GM18519 (cell line): Measurements from ENCODE around the gene TSEN54.

ENCODE experiments used
- ATAC-seq: cut with Tn5 transposase; IDR thresholded peaks from one replicate; pipeline ENCODE4 v1.9.1; 2021; ENCODE audit warnings: mild to moderate bottlenecking, moderate library complexity; ENCODE audit not compliant: unreplicated experiment, low FRiP score

The TSEN54 gene

GRCh38 chr17:75558666-75559530 lies 42.6 kb downstream of the TSEN54 start:
- ATAC-seq = no peak

GRCh38 chr17:75559958-75560533 lies 43.7 kb downstream of the TSEN54 start:
- ATAC-seq = no peak

- no peak for ATAC-seq
Observed at GRCh38 chr17:75561927-75562603, 45.7 kb downstream of the TSEN54 start.

- no peak for ATAC-seq
Observed at GRCh38 chr17:75563063-75563758, 46.9 kb downstream of the TSEN54 start.

- ATAC-seq = no peak
Observed at GRCh38 chr17:75564195-75564594, 47.9 kb downstream of the TSEN54 start.

GRCh38 chr17:75565066-75565465 lies 48.7 kb downstream of the TSEN54 start:
- ATAC-seq = no peak

- ATAC-seq = no peak
Observed at GRCh38 chr17:75565618-75566017, 49.3 kb downstream of the TSEN54 start.

GRCh38 chr17:75566416-75566815 lies 50.1 kb downstream of the TSEN54 start:
- no peak for ATAC-seq

- ATAC-seq = no peak
Observed at GRCh38 chr17:75566834-75567233, 50.5 kb downstream of the TSEN54 start.

- no peak for ATAC-seq
Observed at GRCh38 chr17:75568412-75569255, 52.3 kb downstream of the TSEN54 start.

- ATAC-seq = no peak
Observed at GRCh38 chr17:75570034-75570676, 53.8 kb downstream of the TSEN54 start.

GRCh38 chr17:75570772-75571171 lies 54.4 kb downstream of the TSEN54 start:
- ATAC-seq = no peak

- no peak for ATAC-seq
Observed at GRCh38 chr17:75571197-75571884, 55.0 kb downstream of the TSEN54 start.

- ATAC-seq = no peak
Observed at GRCh38 chr17:75571885-75572215, 55.5 kb downstream of the TSEN54 start.

GRCh38 chr17:75572713-75573539 lies 56.6 kb downstream of the TSEN54 start:
- no peak for ATAC-seq

- ATAC-seq = no peak
Observed at GRCh38 chr17:75573540-75573957, 57.2 kb downstream of the TSEN54 start.

- no peak for ATAC-seq
Observed at GRCh38 chr17:75573994-75574393, 57.7 kb downstream of the TSEN54 start.
